GM18511 (cell line): ENCODE results near the gene FOXM1.

Experiments
- ATAC-seq: cut with Tn5 transposase; IDR thresholded peaks from one replicate; pipeline ENCODE4 v1.9.1; 2021; ENCODE audit warnings: mild to moderate bottlenecking, moderate library complexity; ENCODE audit not compliant: unreplicated experiment

The FOXM1 gene

GRCh38 chr12:2877047-2877952, at the start of gene FOXM1, which contains the start of gene RHNO1:
TSS of gene FOXM1 (minus strand) at chr12:2877174. CDS start at chr12:2874478, 2,696 bp downstream.
TSS of gene RHNO1 (plus strand) at chr12:2877223. CDS start at chr12:2885367, 8,144 bp downstream.
- peak; percentile 83 for ATAC-seq

GRCh38 chr12:2925322-2925995, 48.5 kb upstream of the FOXM1 start:
- no peak for ATAC-seq

GRCh38 chr12:2924019-2924418, 47.0 kb upstream of the FOXM1 start:
- no peak for ATAC-seq

- ATAC-seq, result no peak
Measured at GRCh38 chr12:2923057-2923456, 46.1 kb upstream of the FOXM1 start.

- ATAC-seq, result no peak
Measured at GRCh38 chr12:2922329-2922728, 45.4 kb upstream of the FOXM1 start.

GRCh38 chr12:2919249-2919648, 42.3 kb upstream of the FOXM1 start:
- no peak for ATAC-seq

GRCh38 chr12:2912216-2912575, 35.2 kb upstream of the FOXM1 start:
- ATAC-seq, result no peak

GRCh38 chr12:2904260-2904659, 27.3 kb upstream of the FOXM1 start:
- ATAC-seq, result no peak

- no peak for ATAC-seq
Measured at GRCh38 chr12:2902272-2902880, 25.4 kb upstream of the FOXM1 start.

- no peak for ATAC-seq
Measured at GRCh38 chr12:2900642-2901041, 23.7 kb upstream of the FOXM1 start.

- ATAC-seq, result no peak
Measured at GRCh38 chr12:2897418-2897817, 20.4 kb upstream of the FOXM1 start.

GRCh38 chr12:2895511-2895910, 18.5 kb upstream of the FOXM1 start:
- no peak for ATAC-seq

GRCh38 chr12:2895051-2895451, 18.1 kb upstream of the FOXM1 start:
- ATAC-seq, result no peak

- no peak for ATAC-seq
Measured at GRCh38 chr12:2893007-2893406, 16.0 kb upstream of the FOXM1 start.

GRCh38 chr12:2892246-2892645, 15.3 kb upstream of the FOXM1 start:
- ATAC-seq, result no peak

- peak; percentile 23 for ATAC-seq
Measured at GRCh38 chr12:2891240-2892053, 14.5 kb upstream of the FOXM1 start.

GRCh38 chr12:2890388-2891239, 13.6 kb upstream of the FOXM1 start, which contains the start of gene TULP3:
TSS of gene TULP3 (plus strand) at chr12:2890891. CDS start at chr12:2890948, 57 bp downstream.
- ATAC-seq, result peak; percentile 99

- no peak for ATAC-seq
Measured at GRCh38 chr12:2890001-2890387, 13.0 kb upstream of the FOXM1 start.

GRCh38 chr12:2886768-2887450, 9.9 kb upstream of the FOXM1 start:
- no peak for ATAC-seq
